ENCODE measurements around the gene FOXP2.

FOXP2 gene

GRCh38 chr7:114687238-114687637 is 272.6 kb downstream of the FOXP2 start:
- H3K9me3 ChIP-seq (ENCODE audit: control insufficient read depth, low read length) = no peaks in the 10 kb centered on the region
- no peaks in the 10 kb centered on the region for H3K4me1 ChIP-seq (ENCODE audit: control insufficient read depth, insufficient read depth, low read length)
- no peak overlapping the region for H3K9ac ChIP-seq (ENCODE audit: low read length)
- no peak overlapping the region for H3K4me3 ChIP-seq (ENCODE audit: low read length)
- H3K36me3 ChIP-seq (ENCODE audit: control insufficient read depth, insufficient read depth, low read length) = no peaks in the 10 kb centered on the region
- H3K27me3 ChIP-seq (ENCODE audit: control insufficient read depth, insufficient read depth, low read length) = no peaks in the 10 kb centered on the region

DNA sequence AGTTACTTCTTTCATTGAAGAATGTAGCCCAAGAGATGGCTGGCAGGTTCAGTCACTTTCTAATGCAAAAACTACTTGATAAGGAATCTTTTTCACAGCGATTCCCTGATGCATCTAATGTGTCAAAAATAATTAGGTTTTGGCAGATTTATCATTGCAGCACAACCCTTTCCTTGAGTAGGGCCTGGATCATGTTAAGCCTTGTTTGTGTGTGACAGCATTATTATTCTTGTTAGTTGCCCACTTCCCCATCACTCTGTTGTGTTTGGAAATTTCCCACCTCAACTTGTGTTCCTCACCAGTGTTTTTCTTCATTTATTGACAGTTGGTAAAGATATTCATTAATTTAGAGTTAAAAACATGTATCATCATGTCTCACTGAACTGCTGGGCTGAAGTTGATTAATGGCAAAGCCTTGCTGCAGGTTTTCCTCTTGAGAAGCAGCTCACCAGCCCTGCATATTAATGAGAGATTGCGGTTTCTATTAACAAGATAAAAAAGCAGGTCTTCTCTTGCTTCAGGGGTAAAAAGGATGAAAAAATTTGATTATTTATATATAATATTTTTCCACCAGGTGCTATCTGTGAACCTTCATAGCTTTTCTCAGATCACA is 273.9 kb downstream of the FOXP2 start:
- H3K9ac ChIP-seq (ENCODE audit: low read length) = no peak overlapping the region
- no peaks in the 10 kb centered on the region for H3K4me1 ChIP-seq (ENCODE audit: control insufficient read depth, insufficient read depth, low read length)
- H3K9me3 ChIP-seq (ENCODE audit: control insufficient read depth, low read length) = no peaks in the 10 kb centered on the region
- H3K27me3 ChIP-seq (ENCODE audit: control insufficient read depth, insufficient read depth, low read length) = no peaks in the 10 kb centered on the region
- no peak overlapping the region for H3K4me3 ChIP-seq (ENCODE audit: low read length)
- no peaks in the 10 kb centered on the region for H3K36me3 ChIP-seq (ENCODE audit: control insufficient read depth, insufficient read depth, low read length)

- Histone ChIP-seq H3K36me3 (ENCODE audit: control insufficient read depth, insufficient read depth, low read length) (no peaks in the 10 kb centered on the region), H3K9ac (ENCODE audit: low read length) (no peak overlapping the region), H3K27me3 (ENCODE audit: control insufficient read depth, insufficient read depth, low read length) (no peaks in the 10 kb centered on the region), H3K4me1 (ENCODE audit: control insufficient read depth, insufficient read depth, low read length) (no peaks in the 10 kb centered on the region), H3K9me3 (ENCODE audit: control insufficient read depth, low read length) (no peaks in the 10 kb centered on the region), H3K4me3 (ENCODE audit: low read length) (no peak overlapping the region)
Observed at GRCh38 chr7:114689406-114689805, 274.8 kb downstream of the FOXP2 start.

DNA sequence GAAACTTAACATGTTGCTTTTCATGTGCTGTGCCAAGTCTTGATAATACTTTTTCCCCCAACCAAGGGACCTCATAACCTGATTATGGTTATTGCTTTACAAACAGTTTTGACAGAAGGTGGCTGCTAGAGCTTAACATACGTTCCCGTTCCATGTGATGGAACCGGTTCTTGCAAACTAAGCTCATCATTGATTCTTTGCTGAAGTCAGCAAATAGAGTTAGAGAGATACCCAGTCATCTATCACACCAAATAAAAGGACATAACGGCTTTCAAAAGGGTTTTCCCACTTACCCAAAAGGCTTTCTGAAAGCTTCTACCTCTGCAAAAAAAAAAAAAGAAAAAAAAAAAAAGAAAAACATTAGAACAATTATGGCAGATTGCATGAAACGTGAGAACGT is 277.0 kb downstream of the FOXP2 start:
- Histone ChIP-seq H3K36me3 (ENCODE audit: control insufficient read depth, insufficient read depth, low read length) (no peaks in the 10 kb centered on the region), H3K27me3 (ENCODE audit: control insufficient read depth, insufficient read depth, low read length) (no peaks in the 10 kb centered on the region), H3K9ac (ENCODE audit: low read length) (no peak overlapping the region), H3K4me3 (ENCODE audit: low read length) (no peak overlapping the region), H3K4me1 (ENCODE audit: control insufficient read depth, insufficient read depth, low read length) (no peaks in the 10 kb centered on the region), H3K9me3 (ENCODE audit: control insufficient read depth, low read length) (no peaks in the 10 kb centered on the region)

- no peaks in the 10 kb centered on the region for H3K4me1 ChIP-seq (ENCODE audit: control insufficient read depth, insufficient read depth, low read length)
Observed at GRCh38 chr7:114695182-114695581, 280.6 kb downstream of the FOXP2 start.

GRCh38 chr7:114700247-114700928 is 285.8 kb downstream of the FOXP2 start:
- H3K4me1 ChIP-seq (ENCODE audit: control insufficient read depth, insufficient read depth, low read length) = no peaks in the 10 kb centered on the region
- no peak overlapping the region for H3K9ac ChIP-seq (ENCODE audit: low read length)
- no peaks in the 10 kb centered on the region for H3K36me3 ChIP-seq (ENCODE audit: control insufficient read depth, insufficient read depth, low read length)
- no peaks in the 10 kb centered on the region for H3K27me3 ChIP-seq (ENCODE audit: control insufficient read depth, insufficient read depth, low read length)
- no peaks in the 10 kb centered on the region for H3K9me3 ChIP-seq (ENCODE audit: control insufficient read depth, low read length)
- no peak overlapping the region for H3K4me3 ChIP-seq (ENCODE audit: low read length)

More at GRCh38 chr7:114695182-114695581, 280.6 kb downstream of the FOXP2 start:
- Histone ChIP-seq H3K27me3 (ENCODE audit: control insufficient read depth, insufficient read depth, low read length) (no peaks in the 10 kb centered on the region), H3K9me3 (ENCODE audit: control insufficient read depth, low read length) (no peaks in the 10 kb centered on the region), H3K36me3 (ENCODE audit: control insufficient read depth, insufficient read depth, low read length) (no peaks in the 10 kb centered on the region), H3K4me3 (ENCODE audit: low read length) (no peak overlapping the region), H3K9ac (ENCODE audit: low read length) (no peak overlapping the region)

GRCh38 chr7:114703677-114704076 is 289.1 kb downstream of the FOXP2 start:
- Histone ChIP-seq H3K4me1 (ENCODE audit: control insufficient read depth, insufficient read depth, low read length) (no peaks in the 10 kb centered on the region), H3K36me3 (ENCODE audit: control insufficient read depth, insufficient read depth, low read length) (no peaks in the 10 kb centered on the region), H3K9me3 (ENCODE audit: control insufficient read depth, low read length) (no peaks in the 10 kb centered on the region), H3K9ac (ENCODE audit: low read length) (no peak overlapping the region), H3K27me3 (ENCODE audit: control insufficient read depth, insufficient read depth, low read length) (no peaks in the 10 kb centered on the region), H3K4me3 (ENCODE audit: low read length) (no peak overlapping the region)

- no peaks in the 10 kb centered on the region for H3K36me3 ChIP-seq (ENCODE audit: control insufficient read depth, insufficient read depth, low read length)
- no peaks in the 10 kb centered on the region for H3K9me3 ChIP-seq (ENCODE audit: control insufficient read depth, low read length)
- H3K4me3 ChIP-seq (ENCODE audit: low read length) = no peak overlapping the region
- no peaks in the 10 kb centered on the region for H3K27me3 ChIP-seq (ENCODE audit: control insufficient read depth, insufficient read depth, low read length)
- no peaks in the 10 kb centered on the region for H3K4me1 ChIP-seq (ENCODE audit: control insufficient read depth, insufficient read depth, low read length)
- no peak overlapping the region for H3K9ac ChIP-seq (ENCODE audit: low read length)
Observed at GRCh38 chr7:114708646-114709045, 294.0 kb downstream of the FOXP2 start.

DNA sequence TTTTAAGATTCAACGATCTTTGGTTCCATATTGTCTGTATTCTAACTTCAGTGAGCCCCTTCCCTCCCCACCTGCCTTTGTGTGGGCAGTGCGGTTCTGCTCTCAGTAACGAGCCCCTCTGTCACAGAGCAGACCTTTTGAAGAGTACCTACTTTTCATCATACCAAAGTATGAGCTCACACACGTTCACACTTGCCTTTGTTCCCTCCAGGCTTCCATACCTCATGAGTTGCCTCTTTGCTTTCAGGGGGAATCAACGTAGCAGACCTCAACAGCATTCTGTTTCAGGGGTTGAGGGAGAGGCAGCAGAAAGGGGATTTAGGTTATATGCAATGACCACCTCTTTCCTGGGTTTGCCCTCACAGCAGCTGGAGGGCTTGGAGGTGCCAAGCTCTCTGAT is 295.9 kb downstream of the FOXP2 start:
- Histone ChIP-seq H3K36me3 (ENCODE audit: control insufficient read depth, insufficient read depth, low read length) (no peaks in the 10 kb centered on the region), H3K4me1 (ENCODE audit: control insufficient read depth, insufficient read depth, low read length) (no peaks in the 10 kb centered on the region), H3K9ac (ENCODE audit: low read length) (no peak overlapping the region), H3K27me3 (ENCODE audit: control insufficient read depth, insufficient read depth, low read length) (no peaks in the 10 kb centered on the region), H3K9me3 (ENCODE audit: control insufficient read depth, low read length) (no peaks in the 10 kb centered on the region), H3K4me3 (ENCODE audit: low read length) (no peak overlapping the region)

DNA sequence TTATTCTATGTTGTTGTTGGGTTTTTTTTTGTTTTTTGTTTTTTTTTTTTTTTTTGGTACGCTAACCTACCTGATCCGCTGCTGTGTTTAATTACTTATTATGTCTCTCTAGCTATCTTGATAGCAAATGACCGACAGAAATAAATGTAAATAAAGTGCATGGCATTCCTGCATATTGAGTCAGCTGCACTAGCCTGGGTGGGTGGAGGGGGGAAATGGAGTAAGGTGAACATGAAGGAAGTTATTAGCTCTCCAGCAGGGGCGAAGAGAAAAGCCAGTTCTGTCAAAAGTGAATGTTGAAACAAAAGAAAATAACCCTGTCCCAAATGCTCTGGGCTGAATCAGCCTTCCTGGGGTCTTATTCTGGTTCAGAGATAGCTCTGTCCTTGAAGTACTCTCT is 296.6 kb downstream of the FOXP2 start:
- H3K4me1 ChIP-seq (ENCODE audit: control insufficient read depth, insufficient read depth, low read length) = no peaks in the 10 kb centered on the region
- H3K4me3 ChIP-seq (ENCODE audit: low read length) = no peak overlapping the region
- H3K36me3 ChIP-seq (ENCODE audit: control insufficient read depth, insufficient read depth, low read length) = no peaks in the 10 kb centered on the region
- H3K9me3 ChIP-seq (ENCODE audit: control insufficient read depth, low read length) = no peaks in the 10 kb centered on the region
- H3K9ac ChIP-seq (ENCODE audit: low read length) = no peak overlapping the region
- H3K27me3 ChIP-seq (ENCODE audit: control insufficient read depth, insufficient read depth, low read length) = no peaks in the 10 kb centered on the region

GRCh38 chr7:114715907-114716306 is 301.3 kb downstream of the FOXP2 start:
- Histone ChIP-seq H3K9ac (ENCODE audit: low read length) (no peak overlapping the region), H3K4me3 (ENCODE audit: low read length) (no peak overlapping the region), H3K4me1 (ENCODE audit: control insufficient read depth, insufficient read depth, low read length) (no peaks in the 10 kb centered on the region), H3K27me3 (ENCODE audit: control insufficient read depth, insufficient read depth, low read length) (no peaks in the 10 kb centered on the region), H3K36me3 (ENCODE audit: control insufficient read depth, insufficient read depth, low read length) (no peaks in the 10 kb centered on the region), H3K9me3 (ENCODE audit: control insufficient read depth, low read length) (no peaks in the 10 kb centered on the region)

DNA sequence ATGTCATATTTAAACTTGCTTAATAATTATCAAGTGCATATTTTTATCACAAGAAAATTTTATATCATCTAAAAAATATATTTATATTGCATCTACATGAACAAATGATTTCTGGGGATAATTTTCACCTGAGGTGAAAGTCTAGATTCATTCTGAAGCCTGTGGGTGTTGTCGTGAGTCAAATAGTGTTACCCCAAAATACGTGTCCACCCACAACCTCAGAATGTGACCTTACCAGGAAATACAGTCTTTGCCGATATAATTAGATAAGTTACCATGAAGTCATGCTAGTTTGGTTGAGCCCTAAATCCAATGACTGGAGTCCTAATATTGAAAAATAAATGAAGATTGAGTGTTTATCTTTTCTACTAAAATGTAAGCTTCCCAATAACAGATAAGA is 304.2 kb downstream of the FOXP2 start:
- no peak overlapping the region for H3K9ac ChIP-seq (ENCODE audit: low read length)
- H3K27me3 ChIP-seq (ENCODE audit: control insufficient read depth, insufficient read depth, low read length) = no peaks in the 10 kb centered on the region
- H3K9me3 ChIP-seq (ENCODE audit: control insufficient read depth, low read length) = no peaks in the 10 kb centered on the region
- no peak overlapping the region for H3K4me3 ChIP-seq (ENCODE audit: low read length)
- no peaks in the 10 kb centered on the region for H3K36me3 ChIP-seq (ENCODE audit: control insufficient read depth, insufficient read depth, low read length)
- no peaks in the 10 kb centered on the region for H3K4me1 ChIP-seq (ENCODE audit: control insufficient read depth, insufficient read depth, low read length)

All from mucosa of stomach (tissue), 1 donor.